ENCODE results near the gene PCDHGA5.
"Not testable (repeated sequence)": the region's sequence is repeated elsewhere in the genome, so short reads cannot be mapped to it uniquely, and the experiment has no call there.

Gene PCDHGA5
- 0 to 1.2 (median 0.42) reads per million in 9 experiments for total RNA-seq

DNA sequence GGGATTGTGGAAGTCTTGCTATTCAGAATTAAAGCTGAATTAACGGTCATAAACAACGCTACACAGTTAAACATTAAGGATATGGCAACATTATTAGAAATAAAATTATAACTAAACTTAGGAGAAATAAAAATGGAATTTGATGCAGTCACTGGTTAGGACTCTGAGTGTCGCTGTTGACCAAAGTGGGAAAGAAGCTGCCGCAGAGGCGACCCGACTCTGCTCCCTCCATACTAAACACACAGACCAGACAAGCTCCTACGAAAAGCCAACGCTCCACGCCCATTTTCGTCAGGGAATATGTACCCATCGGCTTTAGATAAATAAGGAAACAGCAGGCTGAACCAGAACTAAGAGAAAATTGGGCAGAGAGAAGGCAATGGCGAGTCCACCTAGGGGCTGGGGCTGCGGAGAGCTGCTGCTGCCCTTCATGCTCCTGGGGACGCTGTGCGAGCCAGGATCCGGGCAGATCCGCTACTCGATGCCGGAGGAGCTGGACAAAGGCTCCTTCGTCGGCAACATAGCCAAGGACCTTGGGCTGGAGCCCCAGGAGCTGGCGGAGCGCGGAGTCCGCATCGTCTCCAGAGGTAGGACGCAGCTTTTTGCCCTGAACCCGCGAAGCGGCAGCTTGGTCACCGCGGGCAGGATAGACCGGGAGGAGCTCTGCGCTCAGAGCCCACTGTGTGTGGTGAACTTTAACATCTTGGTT is at the start of gene PCDHGA5:
Gene PCDHGA5, plus strand, starts transcription at position 211 of the 709 bp plus-strand sequence. Its CDS starts 169 bp downstream, at position 380.
- Mint-ChIP-seq H3K9me3 (peaks cover 0 to 15% of the 10 kb centered on the region in 2 donors), H3K36me3 (ENCODE audit: insufficient read depth) (peaks cover 19% of the 10 kb centered on the region), H3K4me1 (ENCODE audit: low read depth in 2 of 2) (peaks cover 2 to 9% of the 10 kb centered on the region in 2 donors), H3K4me3 (no peak within 1 kb of the TSS), H3K27ac (no peak within 1 kb of the TSS), H3K27me3 (peaks cover 51 to 89% of the 10 kb centered on the region in 2 donors)
- ATAC-seq (replicated peaks) (no peak), DNase-seq (no peak)

- peaks cover 15 to 45% of the 10 kb centered on the region in 2 donors for H3K9me3 Mint-ChIP-seq
- peaks cover 15 to 32% of the 10 kb centered on the region in 2 donors for H3K4me1 Mint-ChIP-seq (ENCODE audit: low read depth in 2 of 2)
- H3K27me3 Mint-ChIP-seq; ATAC-seq (replicated peaks); DNase-seq; H3K27ac Mint-ChIP-seq; H3K4me3 Mint-ChIP-seq: not testable (repeated sequence)
- peaks cover 48% of the 10 kb centered on the region for H3K36me3 Mint-ChIP-seq (ENCODE audit: insufficient read depth)
Measured at GRCh38 chr5:141316963-141317362, 47.0 kb upstream of the PCDHGA5 start.

DNA sequence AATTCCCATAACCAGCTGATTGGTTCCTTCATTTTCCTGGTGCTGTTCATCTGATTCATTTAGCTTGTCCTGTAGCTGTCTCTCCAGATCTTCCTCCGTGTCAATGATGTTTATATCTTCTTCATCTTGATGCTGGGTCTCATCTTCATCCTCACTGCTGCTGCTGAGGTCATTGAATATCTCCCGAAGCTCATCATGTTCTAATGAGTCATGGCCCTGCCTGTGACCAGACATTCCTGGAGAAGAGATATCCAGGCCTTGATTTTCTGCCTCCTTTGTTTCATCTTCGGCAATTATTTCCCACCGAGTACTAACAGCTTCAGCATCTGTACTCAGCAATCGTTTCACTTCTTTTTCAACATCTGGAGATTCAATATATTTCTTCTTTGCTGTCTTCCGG is 44.8 kb upstream of the PCDHGA5 start:
- peak overlapping the region; percentile 97 to 99 for H3K4me3 Mint-ChIP-seq
- ATAC-seq (replicated peaks) = no peak
- H3K4me1 Mint-ChIP-seq (ENCODE audit: low read depth in 2 of 2) = peaks cover 15 to 32% of the 10 kb centered on the region in 2 donors
- DNase-seq = no peak
- no peak overlapping the region for H3K27ac Mint-ChIP-seq
- H3K27me3 Mint-ChIP-seq = no peaks in the 10 kb centered on the region
- peaks cover 15 to 37% of the 10 kb centered on the region in 2 donors for H3K9me3 Mint-ChIP-seq
- peaks cover 48% of the 10 kb centered on the region for H3K36me3 Mint-ChIP-seq (ENCODE audit: insufficient read depth)

DNA sequence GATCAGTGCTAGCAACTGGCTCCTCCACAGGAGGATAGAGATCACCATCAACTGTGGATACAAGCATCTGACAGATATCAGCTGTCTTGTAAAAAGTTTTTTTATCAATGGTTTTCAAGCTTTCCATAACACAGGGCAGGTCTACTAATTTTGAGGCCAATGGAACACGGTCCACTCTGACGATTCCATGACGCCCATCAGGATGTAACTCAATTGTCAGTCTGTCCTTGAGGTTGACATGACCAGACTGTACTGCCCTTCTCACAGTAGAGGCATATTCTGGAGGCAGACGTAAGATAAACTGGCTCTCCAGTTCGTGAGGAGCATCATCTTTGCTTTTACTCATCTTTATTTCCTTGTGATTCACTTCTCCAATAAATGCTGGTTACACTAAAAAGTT is 44.3 kb upstream of the PCDHGA5 start:
- ATAC-seq (replicated peaks) = no peak
- Mint-ChIP-seq H3K4me1 (ENCODE audit: low read depth in 2 of 2) (peaks cover 15 to 32% of the 10 kb centered on the region in 2 donors), H3K9me3 (peaks cover 16 to 32% of the 10 kb centered on the region in 2 donors), H3K27ac (peak overlapping the region; percentile 100), H3K4me3 (peak overlapping the region; percentile 97 to 99), H3K36me3 (ENCODE audit: insufficient read depth) (peaks cover 48% of the 10 kb centered on the region), H3K27me3 (peaks cover 0 to 2% of the 10 kb centered on the region in 2 donors)
- DNase-seq = no peak

- peaks cover 13 to 24% of the 10 kb centered on the region in 2 donors for H3K9me3 Mint-ChIP-seq
Measured at GRCh38 chr5:141320225-141321169, 43.5 kb upstream of the PCDHGA5 start, which contains the start of gene TAF7. TSS of gene TAF7 (minus strand) at chr5:141320784. CDS start at chr5:141320044, 740 bp downstream.

GRCh38 chr5:141322261-141322660 is 41.7 kb upstream of the PCDHGA5 start:
- DNase-seq (no peak), ATAC-seq (replicated peaks) (no peak)
- H3K9me3 Mint-ChIP-seq = peaks cover 11 to 19% of the 10 kb centered on the region in 2 donors
- H3K4me1 Mint-ChIP-seq (ENCODE audit: low read depth in 2 of 2) = peaks cover 21 to 33% of the 10 kb centered on the region in 2 donors
- peak overlapping the region in 1 of 2 donors; percentile 97 for H3K4me3 Mint-ChIP-seq
- peak overlapping the region in 1 of 2 donors; percentile 100 for H3K27ac Mint-ChIP-seq
- peaks cover 37% of the 10 kb centered on the region for H3K36me3 Mint-ChIP-seq (ENCODE audit: insufficient read depth)
- peaks cover 7 to 15% of the 10 kb centered on the region in 2 donors for H3K27me3 Mint-ChIP-seq

More at GRCh38 chr5:141320225-141321169, 43.5 kb upstream of the PCDHGA5 start, which contains the start of gene TAF7:
- Mint-ChIP-seq H3K27me3 (peaks cover 0 to 5% of the 10 kb centered on the region in 2 donors), H3K36me3 (ENCODE audit: insufficient read depth) (peaks cover 48% of the 10 kb centered on the region), H3K4me1 (ENCODE audit: low read depth in 2 of 2) (peaks cover 15 to 30% of the 10 kb centered on the region in 2 donors), H3K27ac (peak within 1 kb of the TSS; percentile 100), H3K4me3 (peak within 1 kb of the TSS; percentile 97 to 99)
- DNase-seq (peak; percentile 89 to 93 (median 91)), ATAC-seq (replicated peaks) (peak; percentile 89)

DNA sequence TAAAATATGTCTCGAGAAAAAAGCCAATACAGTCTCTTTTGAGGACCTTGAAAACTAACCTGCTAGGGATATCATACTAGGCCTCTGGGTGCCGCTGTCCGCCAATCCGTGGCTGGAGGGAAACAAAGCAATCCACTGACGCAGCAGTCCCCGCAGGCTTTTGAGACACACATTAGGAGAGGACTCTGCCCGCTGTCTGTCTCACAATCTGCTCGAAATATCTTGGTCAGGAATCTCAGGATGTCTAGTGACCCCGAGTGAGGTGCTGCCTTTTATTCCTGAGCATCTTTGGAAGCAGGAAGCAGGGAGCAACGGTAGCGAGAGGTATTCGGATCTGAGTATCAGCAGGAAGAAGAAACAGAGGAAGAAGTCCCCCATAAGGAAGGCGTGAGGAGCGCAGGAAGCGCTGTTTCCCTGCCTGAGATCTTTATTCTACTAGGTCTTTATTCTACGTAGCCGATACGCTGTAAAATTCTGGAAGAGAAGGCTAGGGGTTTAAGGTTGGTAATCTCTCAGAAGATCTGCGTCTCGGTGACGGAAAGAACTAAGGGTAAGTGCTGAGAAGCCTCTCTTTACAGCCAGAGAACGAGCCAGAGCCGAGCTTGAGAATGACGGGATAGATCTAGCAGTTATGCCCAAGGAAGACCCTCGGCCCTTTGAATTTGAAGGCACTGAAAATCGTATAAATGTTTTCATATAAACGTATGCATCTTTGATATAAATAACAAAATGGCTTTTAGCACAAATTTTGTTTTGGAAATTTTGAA is 37.7 kb upstream of the PCDHGA5 start:
- peaks cover 0 to 1% of the 10 kb centered on the region in 2 donors for H3K9me3 Mint-ChIP-seq
- peak; percentile 57 to 68 (median 62) for DNase-seq
- H3K27me3 Mint-ChIP-seq = peaks cover 29 to 48% of the 10 kb centered on the region in 2 donors
- H3K4me1 Mint-ChIP-seq (ENCODE audit: low read depth in 2 of 2) = peaks cover 6% of the 10 kb centered on the region in 2 donors
- peak; percentile 93 for ATAC-seq (replicated peaks)
- H3K36me3 Mint-ChIP-seq (ENCODE audit: insufficient read depth) = peaks cover 3% of the 10 kb centered on the region
- peak overlapping the region; percentile 83 to 90 for H3K4me3 Mint-ChIP-seq
- H3K27ac Mint-ChIP-seq = peak overlapping the region; percentile 88 to 93

DNA sequence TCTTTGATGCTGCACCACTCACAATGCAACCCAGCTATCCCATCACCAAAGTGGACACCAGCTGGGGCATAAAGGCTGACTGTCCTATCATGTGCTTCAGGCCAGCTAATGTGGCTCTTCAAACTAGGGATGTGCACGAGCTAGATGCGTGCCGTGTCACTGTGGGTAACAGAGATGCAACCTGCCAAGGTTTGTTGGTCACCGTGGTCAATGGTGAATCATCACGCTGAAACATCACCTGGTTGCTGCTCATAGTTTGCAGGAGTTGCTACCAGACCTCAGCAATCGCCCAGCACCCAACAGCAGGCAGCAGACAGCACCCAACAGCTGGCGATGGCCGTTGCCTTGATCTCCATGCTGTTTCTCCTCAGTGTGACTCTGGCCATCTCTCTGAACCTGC is 35.7 kb upstream of the PCDHGA5 start:
- Mint-ChIP-seq H3K4me3 (no peak overlapping the region), H3K9me3 (peaks cover 0 to 4% of the 10 kb centered on the region in 2 donors), H3K4me1 (ENCODE audit: low read depth in 2 of 2) (peaks cover 6% of the 10 kb centered on the region in 2 donors), H3K27me3 (peaks cover 41 to 67% of the 10 kb centered on the region in 2 donors), H3K27ac (no peak overlapping the region), H3K36me3 (ENCODE audit: insufficient read depth) (peaks cover 2% of the 10 kb centered on the region)
- ATAC-seq (replicated peaks) = no peak
- no peak for DNase-seq

GRCh38 chr5:141330299-141331080 is 33.5 kb upstream of the PCDHGA5 start, which contains the start of gene PCDHGA1:
TSS of gene PCDHGA1 (plus strand) at chr5:141330514.
- no peak within 1 kb of the TSS for H3K27ac Mint-ChIP-seq
- peaks cover 2% of the 10 kb centered on the region for H3K36me3 Mint-ChIP-seq (ENCODE audit: insufficient read depth)
- H3K9me3 Mint-ChIP-seq = peaks cover 8 to 9% of the 10 kb centered on the region in 2 donors
- H3K4me3 Mint-ChIP-seq = peak within 1 kb of the TSS; percentile 14 to 46
- DNase-seq (peak in 2 of 3 experiments; percentile 24 to 41), ATAC-seq (replicated peaks) (peak; percentile 48)
- peaks cover 6% of the 10 kb centered on the region in 2 donors for H3K4me1 Mint-ChIP-seq (ENCODE audit: low read depth in 2 of 2)
- peaks cover 58 to 90% of the 10 kb centered on the region in 2 donors for H3K27me3 Mint-ChIP-seq

- H3K27me3 Mint-ChIP-seq = peaks cover 73 to 92% of the 10 kb centered on the region in 2 donors
- not testable (repeated sequence) for H3K4me3 Mint-ChIP-seq
Measured at GRCh38 chr5:141332571-141332970, 31.4 kb upstream of the PCDHGA5 start.

DNA sequence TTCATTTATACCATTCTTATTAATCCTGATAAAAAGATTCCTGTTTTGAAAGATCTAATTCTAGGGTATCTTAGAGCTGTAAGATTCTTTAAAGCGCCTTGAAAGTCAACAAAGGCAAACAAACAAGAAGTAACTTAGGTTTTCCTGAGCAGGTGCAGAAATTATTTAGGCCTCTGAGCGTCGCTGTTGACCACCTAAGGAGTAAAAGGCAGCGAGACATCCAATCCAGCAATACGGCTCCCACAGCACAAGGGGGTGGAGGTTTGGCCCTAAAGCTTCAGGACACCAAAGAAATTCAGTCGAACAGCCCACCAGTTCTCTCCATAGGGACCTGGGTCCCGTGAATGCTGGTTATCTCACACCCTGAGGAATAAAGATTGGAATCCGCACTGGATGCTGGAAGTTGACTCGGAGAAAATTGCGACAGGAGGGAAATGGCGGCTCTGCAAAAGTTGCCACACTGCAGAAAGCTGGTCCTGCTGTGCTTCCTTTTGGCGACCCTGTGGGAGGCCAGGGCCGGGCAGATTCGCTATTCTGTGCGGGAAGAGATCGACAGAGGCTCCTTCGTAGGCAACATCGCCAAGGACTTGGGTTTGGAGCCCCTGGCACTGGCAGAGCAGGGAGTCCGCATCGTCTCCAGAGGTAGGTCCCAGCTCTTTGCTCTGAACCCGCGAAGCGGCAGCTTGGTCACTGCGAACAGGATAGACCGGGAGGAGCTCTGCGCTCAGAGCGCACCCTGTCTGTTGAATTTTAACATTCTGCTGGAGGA is 25.2 kb upstream of the PCDHGA5 start, which contains the start of gene PCDHGA2:
Gene PCDHGA2, plus strand, starts transcription at position 223 of the 769 bp plus-strand sequence.
- no peaks in the 10 kb centered on the region for H3K4me1 Mint-ChIP-seq (ENCODE audit: low read depth in 2 of 2)
- ATAC-seq (replicated peaks) (no peak), DNase-seq (no peak)
- H3K4me3 Mint-ChIP-seq = no peak within 1 kb of the TSS
- peaks cover 14 to 15% of the 10 kb centered on the region in 2 donors for H3K9me3 Mint-ChIP-seq
- peaks cover 74 to 99% of the 10 kb centered on the region in 2 donors for H3K27me3 Mint-ChIP-seq
- H3K36me3 Mint-ChIP-seq (ENCODE audit: insufficient read depth) = no peaks in the 10 kb centered on the region
- no peak within 1 kb of the TSS for H3K27ac Mint-ChIP-seq

More at GRCh38 chr5:141332571-141332970, 31.4 kb upstream of the PCDHGA5 start:
- DNase-seq; H3K9me3 Mint-ChIP-seq; H3K27ac Mint-ChIP-seq; H3K4me1 Mint-ChIP-seq (ENCODE audit: low read depth in 2 of 2); ATAC-seq (replicated peaks); H3K36me3 Mint-ChIP-seq (ENCODE audit: insufficient read depth): not testable (repeated sequence)
